ENCODE results near the gene TMEM175. TPM values are rescaled to one million over a fixed set of nuclear protein-coding genes. Genes with fewer than 3 reads are reported as not detected.

The TMEM175 gene
- total and polyA plus RNA-seq, 2 of the 13 experiments (the other 11 are each of a cell fraction or from before 2014, with no cell fraction given), result 5.1 to 9.9 TPM

- TF ChIP-seq SNAI1 (CRISPR knock-in tag; IDR thresholded peaks at IDR 0.05; ENCODE audit: borderline replicate concordance), result 0 out of 2 replicates have a peak, but pooled peaks have one; percentile 42
- no peak for TF ChIP-seq ZNF143 (CRISPR knock-in tag; IDR thresholded peaks at IDR 0.05)
- TF ChIP-seq TBX2 (CRISPR knock-in tag; IDR thresholded peaks at IDR 0.05; ENCODE audit: borderline replicate concordance), result peak; percentile 16; the same call in 1 of the 2 replicates
- no peak for TF ChIP-seq SATB2 (CRISPR knock-in tag; IDR thresholded peaks at IDR 0.05)
- TF ChIP-seq RXRA (CRISPR knock-in tag; IDR thresholded peaks at IDR 0.05), result peak; percentile 65; the same call in 1 of the 2 replicates
- TF ChIP-seq ZNF564 (CRISPR knock-in tag; IDR thresholded peaks at IDR 0.05), result 0 out of 2 replicates have a peak, but pooled peaks have one; percentile 39
- peak; percentile 40 for TF ChIP-seq MTA1 (CRISPR knock-in tag; IDR thresholded peaks at IDR 0.05; ENCODE audit: borderline replicate concordance)
- TF ChIP-seq ZNF382 (CRISPR knock-in tag; IDR thresholded peaks at IDR 0.05; ENCODE audit: borderline replicate concordance), result no peak
- peak; percentile 39; the same call in 1 of the 2 replicates for TF ChIP-seq RFX5 (IDR thresholded peaks at IDR 0.05; ENCODE audit: low read depth, low read length)
- TF ChIP-seq ZNF773 (CRISPR knock-in tag; IDR thresholded peaks at IDR 0.05; ENCODE audit: borderline replicate concordance), result no peak
- peak; percentile 49; the same call in 1 of the 2 replicates for TF ChIP-seq SOX5 (CRISPR knock-in tag; IDR thresholded peaks at IDR 0.05; ENCODE audit: borderline replicate concordance)
- TF ChIP-seq YEATS4 (CRISPR knock-in tag; IDR thresholded peaks at IDR 0.05; ENCODE audit: borderline replicate concordance), result peak; percentile 52
- TF ChIP-seq ZNF580 (CRISPR knock-in tag; IDR thresholded peaks at IDR 0.05; ENCODE audit: borderline replicate concordance, low read depth), result peak; percentile 42; the same call in 1 of the 2 replicates
- TF ChIP-seq HNRNPLL (IDR thresholded peaks at IDR 0.05; ENCODE audit: low read depth, low read length, poor library complexity, severe bottlenecking), result peak; percentile 30
- no peak for TF ChIP-seq ZFP62 (CRISPR knock-in tag; IDR thresholded peaks at IDR 0.05)
- TF ChIP-seq BCL3 (CRISPR knock-in tag; IDR thresholded peaks at IDR 0.05), result no peak
- TF ChIP-seq SIX4 (CRISPR knock-in tag; IDR thresholded peaks at IDR 0.05), result peak; percentile 41; the same call in 1 of the 2 replicates
- 0 out of 2 replicates have a peak, but pooled peaks have one; percentile 8 for TF ChIP-seq NFYB (CRISPR knock-in tag; IDR thresholded peaks at IDR 0.05)
- TF ChIP-seq NFE2 (CRISPR knock-in tag; IDR thresholded peaks at IDR 0.05), result peak; percentile 90
- TF ChIP-seq CBX1 (IDR thresholded peaks at IDR 0.05; ENCODE audit: low read depth), result peak; percentile 48
- TF ChIP-seq FLYWCH1 (CRISPR knock-in tag; IDR thresholded peaks at IDR 0.05), result no peak
- 0 out of 2 replicates have a peak, but pooled peaks have one; percentile 22 for TF ChIP-seq ZSCAN25 (CRISPR knock-in tag; IDR thresholded peaks at IDR 0.05)
- TF ChIP-seq SALL1 (CRISPR knock-in tag; IDR thresholded peaks at IDR 0.05), result no peak; the same call in 1 of the 2 replicates
- 0 out of 2 replicates have a peak, but pooled peaks have one; percentile 13 for TF ChIP-seq SNAPC2 (CRISPR knock-in tag; IDR thresholded peaks at IDR 0.05)
- TF ChIP-seq ZNF776 (CRISPR knock-in tag; IDR thresholded peaks at IDR 0.05), result no peak
- TF ChIP-seq TAF1 (CRISPR knock-in tag; IDR thresholded peaks at IDR 0.05), result peak; percentile 14
- TF ChIP-seq GATAD1 (CRISPR knock-in tag; IDR thresholded peaks at IDR 0.05), result peak; percentile 15; the same call in 1 of the 2 replicates
- 0 out of 2 replicates have a peak, but pooled peaks have one; percentile 8 for TF ChIP-seq POGK (CRISPR knock-in tag; conservative IDR thresholded peaks at IDR 0.05)
Measured at GRCh38 chr4:993111-994029, 61.1 kb downstream of the TMEM175 start, which contains the start of gene SLC26A1 (continued).

Data from HepG2 (cell line).